Measurements from ENCODE around the gene AMZ2.

DNA sequence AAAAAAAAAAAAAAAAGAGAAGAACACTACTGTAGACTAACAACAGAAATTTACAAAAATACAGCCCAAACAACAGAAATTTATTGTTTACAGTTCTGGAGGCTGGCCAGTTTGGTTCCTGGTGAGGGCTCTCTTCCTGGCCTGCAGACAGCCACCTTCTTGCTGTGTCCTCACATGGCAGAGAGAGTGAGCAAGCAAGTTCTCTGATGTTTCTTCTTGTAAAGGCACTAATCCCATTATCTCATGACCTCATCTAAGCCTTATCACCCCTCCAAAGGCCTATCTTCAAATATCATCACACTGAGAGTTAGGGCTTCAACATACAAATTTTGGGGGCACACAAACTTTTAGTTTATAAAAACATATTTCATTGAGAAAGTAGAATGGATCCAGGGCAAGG lies 50.8 kb downstream of the AMZ2 start:
- TF ChIP-seq EZH2phosphoT487 (IDR thresholded peaks at IDR 0.05; ENCODE audit: unreplicated experiment) (no peak), EZH2 (IDR thresholded peaks at IDR 0.05; ENCODE audit: low read depth, unreplicated experiment) (no peak)
- TF ChIP-seq, protein P1, sequence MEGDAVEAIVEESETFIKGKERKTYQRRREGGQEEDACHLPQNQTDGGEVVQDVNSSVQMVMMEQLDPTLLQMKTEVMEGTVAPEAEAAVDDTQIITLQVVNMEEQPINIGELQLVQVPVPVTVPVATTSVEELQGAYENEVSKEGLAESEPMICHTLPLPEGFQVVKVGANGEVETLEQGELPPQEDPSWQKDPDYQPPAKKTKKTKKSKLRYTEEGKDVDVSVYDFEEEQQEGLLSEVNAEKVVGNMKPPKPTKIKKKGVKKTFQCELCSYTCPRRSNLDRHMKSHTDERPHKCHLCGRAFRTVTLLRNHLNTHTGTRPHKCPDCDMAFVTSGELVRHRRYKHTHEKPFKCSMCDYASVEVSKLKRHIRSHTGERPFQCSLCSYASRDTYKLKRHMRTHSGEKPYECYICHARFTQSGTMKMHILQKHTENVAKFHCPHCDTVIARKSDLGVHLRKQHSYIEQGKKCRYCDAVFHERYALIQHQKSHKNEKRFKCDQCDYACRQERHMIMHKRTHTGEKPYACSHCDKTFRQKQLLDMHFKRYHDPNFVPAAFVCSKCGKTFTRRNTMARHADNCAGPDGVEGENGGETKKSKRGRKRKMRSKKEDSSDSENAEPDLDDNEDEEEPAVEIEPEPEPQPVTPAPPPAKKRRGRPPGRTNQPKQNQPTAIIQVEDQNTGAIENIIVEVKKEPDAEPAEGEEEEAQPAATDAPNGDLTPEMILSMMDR (conservative IDR thresholded peaks at IDR 0.05; ENCODE audit: low read depth in 2 of 2), result no peak
- TF ChIP-seq, protein P2, sequence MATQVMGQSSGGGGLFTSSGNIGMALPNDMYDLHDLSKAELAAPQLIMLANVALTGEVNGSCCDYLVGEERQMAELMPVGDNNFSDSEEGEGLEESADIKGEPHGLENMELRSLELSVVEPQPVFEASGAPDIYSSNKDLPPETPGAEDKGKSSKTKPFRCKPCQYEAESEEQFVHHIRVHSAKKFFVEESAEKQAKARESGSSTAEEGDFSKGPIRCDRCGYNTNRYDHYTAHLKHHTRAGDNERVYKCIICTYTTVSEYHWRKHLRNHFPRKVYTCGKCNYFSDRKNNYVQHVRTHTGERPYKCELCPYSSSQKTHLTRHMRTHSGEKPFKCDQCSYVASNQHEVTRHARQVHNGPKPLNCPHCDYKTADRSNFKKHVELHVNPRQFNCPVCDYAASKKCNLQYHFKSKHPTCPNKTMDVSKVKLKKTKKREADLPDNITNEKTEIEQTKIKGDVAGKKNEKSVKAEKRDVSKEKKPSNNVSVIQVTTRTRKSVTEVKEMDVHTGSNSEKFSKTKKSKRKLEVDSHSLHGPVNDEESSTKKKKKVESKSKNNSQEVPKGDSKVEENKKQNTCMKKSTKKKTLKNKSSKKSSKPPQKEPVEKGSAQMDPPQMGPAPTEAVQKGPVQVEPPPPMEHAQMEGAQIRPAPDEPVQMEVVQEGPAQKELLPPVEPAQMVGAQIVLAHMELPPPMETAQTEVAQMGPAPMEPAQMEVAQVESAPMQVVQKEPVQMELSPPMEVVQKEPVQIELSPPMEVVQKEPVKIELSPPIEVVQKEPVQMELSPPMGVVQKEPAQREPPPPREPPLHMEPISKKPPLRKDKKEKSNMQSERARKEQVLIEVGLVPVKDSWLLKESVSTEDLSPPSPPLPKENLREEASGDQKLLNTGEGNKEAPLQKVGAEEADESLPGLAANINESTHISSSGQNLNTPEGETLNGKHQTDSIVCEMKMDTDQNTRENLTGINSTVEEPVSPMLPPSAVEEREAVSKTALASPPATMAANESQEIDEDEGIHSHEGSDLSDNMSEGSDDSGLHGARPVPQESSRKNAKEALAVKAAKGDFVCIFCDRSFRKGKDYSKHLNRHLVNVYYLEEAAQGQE (IDR thresholded peaks at IDR 0.05; ENCODE audit: unreplicated experiment), result no peak

Data from GM23338 (cell line).